ENCODE measurements around the gene TMEM87B. TPM values are rescaled to one million over a fixed set of nuclear protein-coding genes. Genes with fewer than 3 reads are reported as not detected.

The TMEM87B gene
- total and polyA plus RNA-seq, 10 of the 15 experiments (the other 5 are each of a cell fraction or from before 2014, with no cell fraction given): 5.7 to 20.6 (median 12.3) TPM

Other genes starting within 250 kb of the TMEM87B start
- 108 and 118 TPM in 2 replicates for gene ANAPC1, start 171.1 kb upstream of the TMEM87B start, total RNA-seq (2014; rRNA removed)
- gene ANAPC1, start 171.1 kb upstream of the TMEM87B start, total RNA-seq (2014; rRNA removed; fragmentation: Illumina TruSeq; extraction: Trizol): 58.2 and 66.8 TPM in 2 replicates
- gene ANAPC1, start 171.1 kb upstream of the TMEM87B start, total RNA-seq (2021): 74.5 and 78.9 TPM in 2 replicates
- gene ANAPC1, start 171.1 kb upstream of the TMEM87B start, polyA plus RNA-seq (2011; rRNA removed): 60.2 and 63.5 TPM in 2 replicates
- 50.2 and 58.6 TPM in 2 replicates for gene ANAPC1, start 171.1 kb upstream of the TMEM87B start, polyA plus RNA-seq (2014; fragmentation: Illumina TruSeq; extraction: Trizol)
- 10 to 100 TPM in 1 of 2 experiments, 1 to 10 TPM in 1; 10.0 to 11.8 TPM for gene ANAPC1, start 171.1 kb upstream of the TMEM87B start, polyA plus RNA-seq (2014; fragmentation: Nextera tagmentation; extraction: Ambion mirVana)
- 49.8 and 62.6 TPM in 2 replicates for gene ANAPC1, start 171.1 kb upstream of the TMEM87B start, polyA plus RNA-seq (2014; rRNA removed)
- 10 to 100 TPM; 50.4 to 56.9 TPM for gene ANAPC1, start 171.1 kb upstream of the TMEM87B start, polyA plus RNA-seq (2016; fragmentation: Nextera tagmentation; extraction: Ambion mirVana)
- gene MERTK, start 156.7 kb upstream of the TMEM87B start, total RNA-seq (2014; rRNA removed): 0.49 and 0.85 TPM in 2 replicates
- gene MERTK, start 156.7 kb upstream of the TMEM87B start, total RNA-seq (2014; rRNA removed; fragmentation: Illumina TruSeq; extraction: Trizol): 0.28 and 0.31 TPM in 2 replicates
- gene MERTK, start 156.7 kb upstream of the TMEM87B start, total RNA-seq (2021): 0.37 and 1.0 TPM in 2 replicates
- gene MERTK, start 156.7 kb upstream of the TMEM87B start, polyA plus RNA-seq (2011; rRNA removed): 28.6 and 30.6 TPM in 2 replicates
- 0.62 and 0.63 TPM in 2 replicates for gene MERTK, start 156.7 kb upstream of the TMEM87B start, polyA plus RNA-seq (2014; fragmentation: Illumina TruSeq; extraction: Trizol)
- gene MERTK, start 156.7 kb upstream of the TMEM87B start, polyA plus RNA-seq (2014; fragmentation: Nextera tagmentation; extraction: Ambion mirVana): under 1 TPM; 0.26 to 0.37 TPM
- 0.60 and 1.3 TPM in 2 replicates for gene MERTK, start 156.7 kb upstream of the TMEM87B start, polyA plus RNA-seq (2014; rRNA removed)
- under 1 TPM; 0.13 to 0.39 TPM for gene MERTK, start 156.7 kb upstream of the TMEM87B start, polyA plus RNA-seq (2016; fragmentation: Nextera tagmentation; extraction: Ambion mirVana)
- gene FBLN7, start 83.1 kb downstream of the TMEM87B start, total RNA-seq (2014; rRNA removed): 0.05 TPM in 1 of 2 replicates, not detected in the other
- not detected in 2 replicates for gene FBLN7, start 83.1 kb downstream of the TMEM87B start, total RNA-seq (2014; rRNA removed; fragmentation: Illumina TruSeq; extraction: Trizol)
- 0.10 TPM in 1 of 2 replicates, not detected in the other for gene FBLN7, start 83.1 kb downstream of the TMEM87B start, total RNA-seq (2021)
- 0.01 TPM in 1 of 2 replicates, not detected in the other for gene FBLN7, start 83.1 kb downstream of the TMEM87B start, polyA plus RNA-seq (2011; rRNA removed)
- gene FBLN7, start 83.1 kb downstream of the TMEM87B start, polyA plus RNA-seq (2014; fragmentation: Illumina TruSeq; extraction: Trizol): 0.01 TPM in 1 of 2 replicates, not detected in the other
- not detected for gene FBLN7, start 83.1 kb downstream of the TMEM87B start, polyA plus RNA-seq (2014; fragmentation: Nextera tagmentation; extraction: Ambion mirVana)
- 0.11 TPM in 1 of 2 replicates, not detected in the other for gene FBLN7, start 83.1 kb downstream of the TMEM87B start, polyA plus RNA-seq (2014; rRNA removed)
- not detected for gene FBLN7, start 83.1 kb downstream of the TMEM87B start, polyA plus RNA-seq (2016; fragmentation: Nextera tagmentation; extraction: Ambion mirVana)
- 13.9 and 16.8 TPM in 2 replicates for gene ZC3H8, start 199.8 kb downstream of the TMEM87B start, total RNA-seq (2014; rRNA removed)
- 25.7 and 28.4 TPM in 2 replicates for gene ZC3H8, start 199.8 kb downstream of the TMEM87B start, total RNA-seq (2014; rRNA removed; fragmentation: Illumina TruSeq; extraction: Trizol)
- 9.9 and 11.6 TPM in 2 replicates for gene ZC3H8, start 199.8 kb downstream of the TMEM87B start, total RNA-seq (2021)
- 10.2 and 16.3 TPM in 2 replicates for gene ZC3H8, start 199.8 kb downstream of the TMEM87B start, polyA plus RNA-seq (2011; rRNA removed)
- gene ZC3H8, start 199.8 kb downstream of the TMEM87B start, polyA plus RNA-seq (2014; fragmentation: Illumina TruSeq; extraction: Trizol): 23.8 and 31.7 TPM in 2 replicates
- 10 to 100 TPM; 16.5 to 16.6 TPM for gene ZC3H8, start 199.8 kb downstream of the TMEM87B start, polyA plus RNA-seq (2014; fragmentation: Nextera tagmentation; extraction: Ambion mirVana)
- 16.8 and 22.3 TPM in 2 replicates for gene ZC3H8, start 199.8 kb downstream of the TMEM87B start, polyA plus RNA-seq (2014; rRNA removed)
- gene ZC3H8, start 199.8 kb downstream of the TMEM87B start, polyA plus RNA-seq (2016; fragmentation: Nextera tagmentation; extraction: Ambion mirVana): 10 to 100 TPM; 24.7 to 25.4 TPM
- gene ZC3H6, start 220.3 kb downstream of the TMEM87B start, total RNA-seq (2014; rRNA removed): 2.1 and 2.9 TPM in 2 replicates
- gene ZC3H6, start 220.3 kb downstream of the TMEM87B start, total RNA-seq (2014; rRNA removed; fragmentation: Illumina TruSeq; extraction: Trizol): 4.4 and 4.6 TPM in 2 replicates
- 4.7 and 5.0 TPM in 2 replicates for gene ZC3H6, start 220.3 kb downstream of the TMEM87B start, total RNA-seq (2021)
- 1.9 and 2.4 TPM in 2 replicates for gene ZC3H6, start 220.3 kb downstream of the TMEM87B start, polyA plus RNA-seq (2011; rRNA removed)
- gene ZC3H6, start 220.3 kb downstream of the TMEM87B start, polyA plus RNA-seq (2014; fragmentation: Illumina TruSeq; extraction: Trizol): 2.7 and 2.8 TPM in 2 replicates
- 1 to 10 TPM in 1 of 2 experiments, under 1 TPM in 1; 0.53 to 1.2 TPM for gene ZC3H6, start 220.3 kb downstream of the TMEM87B start, polyA plus RNA-seq (2014; fragmentation: Nextera tagmentation; extraction: Ambion mirVana)
- 1.9 and 2.0 TPM in 2 replicates for gene ZC3H6, start 220.3 kb downstream of the TMEM87B start, polyA plus RNA-seq (2014; rRNA removed)
- 1 to 10 TPM in 1 of 2 experiments, under 1 TPM in 1; 0.70 to 1.1 TPM for gene ZC3H6, start 220.3 kb downstream of the TMEM87B start, polyA plus RNA-seq (2016; fragmentation: Nextera tagmentation; extraction: Ambion mirVana)